Kidney (tissue), 14 donors: ENCODE measurements around the gene HPS5. TPM values are rescaled to one million over a fixed set of nuclear protein-coding genes. Genes with fewer than 3 reads are reported as not detected.

ENCODE experiments used
- DNase-seq, 5 donors: peaks; one replicate each; pipeline ENCODE4 v3.0.0-alpha.2; 2013 to 2020
- FAIRE-seq: peaks from 2 replicates; lab custom pipeline; 2012; peaks lifted over from hg19 to GRCh38; lab: Jason Lieb, UNC
- H3K27ac ChIP-seq, 2 donors: one replicate each; pipeline ENCODE4 v1.7.0; 2013; ENCODE audit warnings: low read depth in 2 of 2, low read length in 2 of 2, inconsistent platforms in 1 of 2
- H3K27me3 ChIP-seq: one replicate; pipeline ENCODE4 v1.7.1; 2013; ENCODE audit warnings: low read length, inconsistent platforms; ENCODE audit not compliant: control insufficient read depth, insufficient read depth
- H3K36me3 ChIP-seq, 3 donors: one replicate each; pipeline versions ENCODE4 v1.7.0 to v1.7.1; 2013; ENCODE audit warnings: low read length in 3 of 3, control low read depth in 1 of 3, inconsistent platforms in 1 of 3; ENCODE audit not compliant: insufficient read depth in 3 of 3, control insufficient read depth in 2 of 3
- H3K4me1 ChIP-seq, 3 donors: one replicate each; pipeline versions ENCODE4 v1.7.0 to v1.7.1; 2013; ENCODE audit warnings: low read length in 3 of 3, inconsistent platforms in 1 of 3, low read depth in 1 of 3; ENCODE audit not compliant: control insufficient read depth in 2 of 3, insufficient read depth in 2 of 3
- H3K4me3 ChIP-seq, 3 donors: one replicate each; pipeline versions ENCODE4 v1.7.0 to v1.8.1; 2013; ENCODE audit warnings: low read length in 3 of 3, control low read depth in 1 of 3, inconsistent platforms in 1 of 3
- H3K9ac ChIP-seq, 3 donors: one replicate each; pipeline versions ENCODE4 v1.7.0 to v1.7.1; 2013; ENCODE audit warnings: low read length in 3 of 3, control low read depth in 1 of 3, inconsistent platforms in 1 of 3
- H3K9me3 ChIP-seq, 3 donors: one replicate each; pipeline versions ENCODE4 v1.7.0 to v1.7.1; 2013; ENCODE audit warnings: low read length in 3 of 3, control low read depth in 1 of 3, inconsistent platforms in 1 of 3; ENCODE audit not compliant: control insufficient read depth in 2 of 3, insufficient read depth in 1 of 3
- CTCF ChIP-seq: IDR thresholded peaks from 3 replicates; pipeline ENCODE4 v1.5.1; 2012; ENCODE audit warnings: mild to moderate bottlenecking, moderate library complexity, borderline replicate concordance; ENCODE audit not compliant: insufficient read depth; ENCODE audit errors: extremely low read depth
- intact Hi-C: fragments of 100-400 bp; cut with DNase I; formaldehyde crosslinking; loops from one replicate; pipeline ENCODE4 v1.11.1; 2022
- polyA plus RNA-seq: library from polyadenylated mRNA; stranded (reverse); fragments of 350-450 nt; fragmentation: Illumina TruSeq; extraction: RNeasy Lipid Tissue Mini Kit (QIAGEN cat#74804); gene quantifications from one replicate; pipeline ENCODE4 v1.2.3, GENCODE V29; 2014; ENCODE audit warnings: low read depth, low replicate concordance; ENCODE audit not compliant: insufficient read depth
- total RNA-seq: library from RNA; stranded (reverse); fragmentation: NEBNext Ultra II Directional; extraction: Animal tissue kit (Norgen Biotek cat#: 25700); gene quantifications from one replicate; pipeline ENCODE4 v1.2.1, GENCODE V29; 2021
- donor health status: control.
- donor health status: control.
- donor health status: control.
- donor health status: control.
- donor health status: control.
- donor health status: DM: yes; HTN: yes; CAD: no.
- donor health status: Normal renal cell carcinoma (clear cell type).

Gene HPS5
- total and polyA plus RNA-seq, 2 donors from 2014 or later, result 7.7 to 17.2 TPM

- Histone ChIP-seq H3K27me3 (no peaks in the 10 kb centered on the region), H3K27ac (no peak overlapping the region), H3K4me1 (no peaks in the 10 kb centered on the region), H3K36me3 (peaks cover 7 to 37% (median 23%) of the 10 kb centered on the region in 3 donors), H3K9ac (no peak overlapping the region), H3K9me3 (no peaks in the 10 kb centered on the region), H3K4me3 (no peak overlapping the region)
- DNase-seq, result peak in 1 of 5 donors; percentile 29
- no peak for FAIRE-seq
- TF ChIP-seq CTCF, result no peak
- intact Hi-C loops, result no loop called here
These were observed 43.8 kb upstream of the HPS5 start for GRCh38 chr11:18365741-18366140.

DNA sequence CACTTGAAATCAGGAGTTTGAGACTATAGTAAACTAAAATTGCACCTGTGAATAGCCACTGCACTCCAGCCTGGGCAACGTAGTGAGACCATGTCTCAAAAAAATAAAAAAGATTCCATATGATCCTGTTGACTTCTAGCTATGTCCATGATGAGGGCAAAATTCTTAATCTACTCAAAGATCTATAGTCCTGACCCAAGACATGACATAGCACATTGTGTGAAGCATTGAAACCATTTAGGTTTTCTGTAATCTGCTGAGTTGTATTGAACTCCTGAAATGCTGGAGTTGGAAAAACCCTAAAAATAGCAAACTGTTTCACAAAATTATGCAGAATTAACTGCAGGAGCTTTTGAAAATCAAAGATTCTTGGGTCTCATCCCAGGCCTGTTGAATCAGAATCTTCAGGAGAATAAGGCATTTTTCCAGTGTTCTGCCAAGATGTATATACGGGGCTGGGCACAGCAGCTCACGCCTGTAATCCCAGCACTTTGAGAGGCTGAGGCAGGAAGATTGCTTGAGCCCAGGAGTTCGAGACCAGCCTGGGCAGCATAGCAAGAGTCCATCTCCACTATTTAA lies 42.6 kb upstream of the HPS5 start:
- Histone ChIP-seq H3K4me3 (no peak overlapping the region), H3K36me3 (peaks cover 7 to 37% (median 23%) of the 10 kb centered on the region in 3 donors), H3K9me3 (no peaks in the 10 kb centered on the region), H3K27me3 (no peaks in the 10 kb centered on the region), H3K9ac (no peak overlapping the region), H3K4me1 (no peaks in the 10 kb centered on the region), H3K27ac (no peak overlapping the region)
- intact Hi-C loops, result no loop called here
- no peak for FAIRE-seq
- no peak for DNase-seq
- TF ChIP-seq CTCF, result no peak

- TF ChIP-seq CTCF, result no peak
- intact Hi-C loops, result no loop called here
- H3K36me3 ChIP-seq, result peaks cover 10 to 39% (median 37%) of the 10 kb centered on the region in 3 donors
- FAIRE-seq (no peak), DNase-seq (no peak)
- H3K27me3 ChIP-seq, result no peaks in the 10 kb centered on the region
- no peaks in the 10 kb centered on the region for H3K4me1 ChIP-seq
- H3K9me3 ChIP-seq, result no peaks in the 10 kb centered on the region
- H3K4me3 ChIP-seq, result no peak overlapping the region
- no peak overlapping the region for H3K27ac ChIP-seq
- no peak overlapping the region for H3K9ac ChIP-seq
These were observed 39.2 kb upstream of the HPS5 start for GRCh38 chr11:18361154-18361553.

- Histone ChIP-seq H3K27me3 (no peaks in the 10 kb centered on the region), H3K9me3 (no peaks in the 10 kb centered on the region), H3K27ac (no peak overlapping the region), H3K4me3 (no peak overlapping the region), H3K36me3 (peaks cover 7 to 29% (median 25%) of the 10 kb centered on the region in 3 donors), H3K9ac (no peak overlapping the region), H3K4me1 (no peaks in the 10 kb centered on the region)
- FAIRE-seq (no peak), DNase-seq (no peak)
- intact Hi-C loops, result no loop called here
- TF ChIP-seq CTCF, result no peak
These were observed 36.7 kb upstream of the HPS5 start for GRCh38 chr11:18358646-18359045.
